ENCODE data around the gene ARSI. TPM values are rescaled to one million over a fixed set of nuclear protein-coding genes. Genes with fewer than 3 reads are reported as not detected.

ARSI gene
- total RNA-seq, 2 donors from 2014 or later, result 2.4 to 2.7 TPM

DNA sequence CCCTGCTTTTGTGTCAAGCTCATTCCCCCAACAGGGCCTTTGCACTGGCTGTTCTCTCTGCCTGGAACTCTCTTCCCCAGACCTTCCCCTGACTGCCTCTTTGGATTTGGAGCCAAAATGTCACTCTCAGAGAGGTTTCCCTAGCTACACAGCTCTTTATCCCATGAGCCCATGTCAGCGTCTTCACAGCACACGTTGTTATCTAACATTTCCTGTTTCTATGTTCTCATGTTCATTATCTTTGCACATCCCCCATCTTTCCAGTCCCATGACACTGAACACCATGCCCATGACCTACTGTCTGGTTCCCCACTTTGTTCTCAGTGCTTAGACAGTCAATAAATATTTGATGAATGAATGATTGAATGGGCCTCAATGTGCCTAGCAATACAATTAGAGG is 26.3 kb upstream of the ARSI start:
- Mint-ChIP-seq H3K9me3 (no peaks in the 10 kb centered on the region), H3K4me3 (no peak overlapping the region), H3K36me3 (ENCODE audit: low read depth) (no peaks in the 10 kb centered on the region), H3K4me1 (no peaks in the 10 kb centered on the region), H3K27me3 (ENCODE audit: insufficient read depth) (peaks cover 9% of the 10 kb centered on the region), H3K27ac (no peak overlapping the region)
- H3K27me3 ChIP-seq (ENCODE audit: control insufficient read depth, insufficient read depth, low read length, poor library complexity, severe bottlenecking), result no peaks in the 10 kb centered on the region
- H3K27ac ChIP-seq (ENCODE audit: low read depth, low read length), result no peak overlapping the region
- no peak for DNase-seq
- H3K4me3 ChIP-seq (ENCODE audit: low read length), result no peak overlapping the region
- no peaks in the 10 kb centered on the region for H3K36me3 ChIP-seq (ENCODE audit: control insufficient read depth, insufficient read depth, low read length)
- H3K9ac ChIP-seq (ENCODE audit: extremely low read depth, low read length, poor library complexity, severe bottlenecking), result no peak overlapping the region
- H3K4me1 ChIP-seq (ENCODE audit: control insufficient read depth, insufficient read depth, low read length), result no peaks in the 10 kb centered on the region
- TF ChIP-seq, protein P1, sequence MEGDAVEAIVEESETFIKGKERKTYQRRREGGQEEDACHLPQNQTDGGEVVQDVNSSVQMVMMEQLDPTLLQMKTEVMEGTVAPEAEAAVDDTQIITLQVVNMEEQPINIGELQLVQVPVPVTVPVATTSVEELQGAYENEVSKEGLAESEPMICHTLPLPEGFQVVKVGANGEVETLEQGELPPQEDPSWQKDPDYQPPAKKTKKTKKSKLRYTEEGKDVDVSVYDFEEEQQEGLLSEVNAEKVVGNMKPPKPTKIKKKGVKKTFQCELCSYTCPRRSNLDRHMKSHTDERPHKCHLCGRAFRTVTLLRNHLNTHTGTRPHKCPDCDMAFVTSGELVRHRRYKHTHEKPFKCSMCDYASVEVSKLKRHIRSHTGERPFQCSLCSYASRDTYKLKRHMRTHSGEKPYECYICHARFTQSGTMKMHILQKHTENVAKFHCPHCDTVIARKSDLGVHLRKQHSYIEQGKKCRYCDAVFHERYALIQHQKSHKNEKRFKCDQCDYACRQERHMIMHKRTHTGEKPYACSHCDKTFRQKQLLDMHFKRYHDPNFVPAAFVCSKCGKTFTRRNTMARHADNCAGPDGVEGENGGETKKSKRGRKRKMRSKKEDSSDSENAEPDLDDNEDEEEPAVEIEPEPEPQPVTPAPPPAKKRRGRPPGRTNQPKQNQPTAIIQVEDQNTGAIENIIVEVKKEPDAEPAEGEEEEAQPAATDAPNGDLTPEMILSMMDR (conservative IDR thresholded peaks at IDR 0.05), result no peak
- no peaks in the 10 kb centered on the region for H3K9me3 ChIP-seq (ENCODE audit: control insufficient read depth, low read length)
- WGBS, 2 experiments (ENCODE audit: insufficient coverage in 1 of 2, insufficient read length in 1 of 2), result 86 to 91% methylated on average over 2 of the region's 2 CpGs

DNA sequence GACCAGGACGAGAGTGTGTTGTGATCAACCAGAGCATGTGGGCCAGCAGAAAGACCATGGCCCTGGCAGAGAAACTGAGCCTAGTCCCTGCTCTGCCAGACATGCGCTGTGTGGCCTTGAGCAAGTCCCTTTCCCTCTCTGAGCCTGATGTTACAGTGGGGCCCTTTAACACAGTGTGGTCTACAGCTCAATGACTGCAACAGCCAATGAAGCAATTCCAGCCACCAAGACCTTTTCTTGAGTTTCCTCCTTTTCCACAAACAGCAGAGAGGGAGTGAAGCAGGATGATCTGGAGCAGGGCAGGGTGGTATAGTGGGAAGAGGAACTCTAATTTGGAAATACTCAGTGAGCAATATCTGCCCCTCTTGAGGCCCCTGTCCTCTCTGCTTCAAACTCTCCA is 25.8 kb upstream of the ARSI start:
- H3K27ac Mint-ChIP-seq, result no peak overlapping the region
- DNase-seq, result no peak

DNA sequence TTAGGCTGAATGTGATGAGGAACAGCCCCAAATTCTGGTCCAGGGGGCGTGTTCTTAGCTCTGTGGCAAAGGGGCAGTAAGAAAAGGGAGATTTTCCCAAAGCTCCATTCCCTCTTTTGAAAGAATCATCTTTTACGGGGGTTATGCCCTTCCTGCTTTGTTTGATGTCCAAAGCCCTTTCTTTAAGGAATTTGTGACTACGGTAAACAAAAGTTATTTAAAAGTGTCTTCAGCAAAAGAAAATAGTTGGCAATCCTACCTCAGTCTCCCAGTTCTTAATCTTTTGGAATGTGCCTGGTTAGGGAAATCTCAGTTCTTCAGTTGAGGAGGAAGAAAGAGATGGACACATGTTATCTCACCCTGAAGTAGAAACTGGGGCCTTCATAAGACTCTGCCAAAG is 24.4 kb upstream of the ARSI start:
- H3K36me3 Mint-ChIP-seq (ENCODE audit: low read depth), result no peaks in the 10 kb centered on the region
- H3K4me3 Mint-ChIP-seq, result no peak overlapping the region
- WGBS, 2 experiments (ENCODE audit: insufficient coverage in 1 of 2, insufficient read length in 1 of 2), result 85 to 89% methylated on average over 3 of the region's 3 CpGs
- no peak overlapping the region for H3K27ac Mint-ChIP-seq
- no peak overlapping the region for H3K4me3 ChIP-seq (ENCODE audit: low read length)
- no peak for DNase-seq
- H3K9me3 ChIP-seq (ENCODE audit: control insufficient read depth, low read length), result no peaks in the 10 kb centered on the region
- H3K27ac ChIP-seq (ENCODE audit: low read depth, low read length), result no peak overlapping the region
- peaks cover 9% of the 10 kb centered on the region for H3K27me3 Mint-ChIP-seq (ENCODE audit: insufficient read depth)
- no peaks in the 10 kb centered on the region for H3K4me1 ChIP-seq (ENCODE audit: control insufficient read depth, insufficient read depth, low read length)
- TF ChIP-seq, protein P1 (conservative IDR thresholded peaks at IDR 0.05), result no peak
- H3K27me3 ChIP-seq (ENCODE audit: control insufficient read depth, insufficient read depth, low read length, poor library complexity, severe bottlenecking), result no peaks in the 10 kb centered on the region
- no peaks in the 10 kb centered on the region for H3K4me1 Mint-ChIP-seq
- H3K9ac ChIP-seq (ENCODE audit: extremely low read depth, low read length, poor library complexity, severe bottlenecking), result no peak overlapping the region
- H3K36me3 ChIP-seq (ENCODE audit: control insufficient read depth, insufficient read depth, low read length), result no peaks in the 10 kb centered on the region
- no peaks in the 10 kb centered on the region for H3K9me3 Mint-ChIP-seq

More for the DNA sequence above, 25.8 kb upstream of the ARSI start:
- no peak overlapping the region for H3K27ac ChIP-seq (ENCODE audit: low read depth, low read length)
- Mint-ChIP-seq H3K36me3 (ENCODE audit: low read depth) (no peaks in the 10 kb centered on the region), H3K4me3 (no peak overlapping the region), H3K4me1 (no peaks in the 10 kb centered on the region), H3K27me3 (ENCODE audit: insufficient read depth) (peaks cover 9% of the 10 kb centered on the region), H3K9me3 (no peaks in the 10 kb centered on the region)
- H3K4me1 ChIP-seq (ENCODE audit: control insufficient read depth, insufficient read depth, low read length), result no peaks in the 10 kb centered on the region
- no peaks in the 10 kb centered on the region for H3K36me3 ChIP-seq (ENCODE audit: control insufficient read depth, insufficient read depth, low read length)
- WGBS, 2 experiments (ENCODE audit: insufficient coverage in 1 of 2, insufficient read length in 1 of 2), result 87 to 94% methylated on average over 2 of the region's 2 CpGs
- no peak overlapping the region for H3K9ac ChIP-seq (ENCODE audit: extremely low read depth, low read length, poor library complexity, severe bottlenecking)
- H3K4me3 ChIP-seq (ENCODE audit: low read length), result no peak overlapping the region
- TF ChIP-seq, protein P1 (conservative IDR thresholded peaks at IDR 0.05), result no peak
- no peaks in the 10 kb centered on the region for H3K9me3 ChIP-seq (ENCODE audit: control insufficient read depth, low read length)
- no peaks in the 10 kb centered on the region for H3K27me3 ChIP-seq (ENCODE audit: control insufficient read depth, insufficient read depth, low read length, poor library complexity, severe bottlenecking)

Data from endodermal cell (in vitro differentiated cells).